Naive thymus-derived CD4-positive, alpha-beta T cell (primary cell): Measurements from ENCODE around the gene RHBDD1. TPM values are rescaled to one million over a fixed set of nuclear protein-coding genes. Genes with fewer than 3 reads are reported as not detected.

Experiments used
- ATAC-seq: fragments of 150-1000 bp; cut with Tn5 transposase; 2 replicates; pipeline ENCODE4 v1.10.0; 2021; ENCODE audit warnings: mild to moderate bottlenecking, moderate library complexity
- CTCF ChIA-PET: fragments of 350-600 bp; sonication (Branson Sonifier 250); formaldehyde crosslinking; loops from one replicate; lab custom pipeline; 2021; ENCODE audit warnings: antibody characterized with exemption; lab: Charles Lee
- POLR2A ChIA-PET: fragments of 350-600 bp; sonication (Branson Sonifier 250); formaldehyde crosslinking; loops from one replicate; lab custom pipeline; 2021; ENCODE audit warnings: antibody characterized with exemption, inconsistent platforms; lab: Charles Lee
- DNase-seq, 9 donors: peaks; one replicate each; pipeline versions ENCODE4 v3.0.0 to v3.0.0-alpha.2; 2020 to 2022; ENCODE audit warnings: mixed read lengths in 1 of 9
- H3K27ac ChIP-seq: one replicate; pipeline ENCODE4 v1.7.0; 2013; ENCODE audit warnings: mild to moderate bottlenecking, low read depth, low read length, moderate library complexity
- H3K27me3 ChIP-seq, 2 donors: one replicate each; pipeline ENCODE4 v1.7.0; 2013; ENCODE audit warnings: low read length in 2 of 2, mild to moderate bottlenecking in 2 of 2, moderate library complexity in 2 of 2; ENCODE audit not compliant: control insufficient read depth in 2 of 2, insufficient read depth in 2 of 2
- H3K36me3 ChIP-seq, 3 experiments: 1 replicate in 2 of 3; 2 replicates in 1 of 3; pipeline ENCODE4 v1.7.0; 2013; ENCODE audit warnings: low read length in 3 of 3, mild to moderate bottlenecking in 3 of 3, moderate library complexity in 1 of 3; ENCODE audit not compliant: insufficient read depth in 3 of 3, control insufficient read depth in 2 of 3
- H3K4me1 ChIP-seq, 2 donors: one replicate each; pipeline ENCODE4 v1.7.0; 2013; ENCODE audit warnings: low read length in 2 of 2, mild to moderate bottlenecking in 2 of 2, moderate library complexity in 1 of 2; ENCODE audit not compliant: control insufficient read depth in 2 of 2, insufficient read depth in 2 of 2
- H3K4me3 ChIP-seq: 2 replicates; pipeline ENCODE4 v1.7.0; 2013; ENCODE audit warnings: mild to moderate bottlenecking, low read length
- H3K9me3 ChIP-seq, 3 experiments: 1 replicate in 2 of 3; 2 replicates in 1 of 3; pipeline ENCODE4 v1.7.0; 2013; ENCODE audit warnings: low read length in 3 of 3; ENCODE audit not compliant: control insufficient read depth in 2 of 3
- H3K27ac Mint-ChIP-seq, 9 donors: one replicate each; pipeline ENCODE4 v1.8.0; 2020 to 2022; ENCODE audit warnings: mixed read lengths in 9 of 9, mild to moderate bottlenecking in 8 of 9, moderate library complexity in 5 of 9, inconsistent platforms in 2 of 9
- H3K27me3 Mint-ChIP-seq, 5 donors: one replicate each; pipeline ENCODE4 v1.8.0; 2021 to 2022; ENCODE audit warnings: mixed read lengths in 5 of 5, mild to moderate bottlenecking in 1 of 5
- H3K36me3 Mint-ChIP-seq, 5 donors: one replicate each; pipeline ENCODE4 v1.8.0; 2020 to 2022; ENCODE audit warnings: mixed read lengths in 5 of 5, mild to moderate bottlenecking in 3 of 5, inconsistent platforms in 1 of 5
- H3K4me1 Mint-ChIP-seq, 7 donors: one replicate each; pipeline ENCODE4 v1.8.0; 2020 to 2022; ENCODE audit warnings: mixed read lengths in 7 of 7, mild to moderate bottlenecking in 3 of 7, inconsistent platforms in 1 of 7
- H3K4me3 Mint-ChIP-seq, 10 donors: one replicate each; pipeline ENCODE4 v1.8.0; 2020 to 2022; ENCODE audit warnings: mild to moderate bottlenecking in 10 of 10, mixed read lengths in 10 of 10, moderate library complexity in 6 of 10, inconsistent platforms in 2 of 10
- H3K9me3 Mint-ChIP-seq, 11 donors: one replicate each; pipeline ENCODE4 v1.8.0; 2020 to 2022; ENCODE audit warnings: mixed read lengths in 11 of 11, mild to moderate bottlenecking in 4 of 11, inconsistent platforms in 1 of 11, moderate library complexity in 1 of 11
- intact Hi-C, 2 donors: fragments of 100-400 bp; cut with micrococcal nuclease; formaldehyde crosslinking; loops; one replicate each; pipeline ENCODE4 v1.15.1; 2023
- polyA plus RNA-seq, 2 donors: library from polyadenylated mRNA; unstranded; fragments of 300-500 nt; fragmentation: Illumina TruSeq; gene quantifications; one replicate each; pipeline ENCODE4 v1.2.3, GENCODE V29; 2021
- total RNA-seq, 6 experiments: library from RNA in 5 of 6; stranded (reverse) in 5 of 6; gene quantifications; 1 replicate in 5 of 6; 2 replicates in 1 of 6; pipeline ENCODE4 v1.2.3 and lab custom pipeline; 2021 to 2026

RHBDD1 gene
- total and polyA plus RNA-seq, 7 experiments from 2014 or later = 21.2 to 70.8 (median 48.3) TPM

DNA sequence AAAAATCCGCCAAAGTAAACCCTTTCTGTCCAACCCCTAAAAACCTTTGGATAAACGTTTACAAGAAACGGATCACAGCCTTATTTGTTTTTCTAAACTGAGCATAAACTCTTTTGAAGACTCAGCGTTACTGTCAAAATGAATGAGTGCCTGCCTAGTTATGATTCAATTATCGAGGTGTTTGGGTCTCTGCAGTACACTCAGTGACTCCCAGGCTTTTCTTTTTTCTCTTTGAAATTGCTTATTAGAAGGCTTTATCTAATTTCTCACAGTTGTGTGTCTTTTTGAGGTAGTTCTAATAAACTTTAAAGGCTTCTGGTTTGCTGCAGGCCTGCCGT, 663 bp downstream of the RHBDD1 start:
- H3K27me3 Mint-ChIP-seq = no peaks in the 10 kb centered on the region
- ATAC-seq (no peak), DNase-seq (no peak)
- peak overlapping the region; percentile 82 for H3K4me3 ChIP-seq
- peak overlapping the region; percentile 85 to 99 (median 97) for H3K4me3 Mint-ChIP-seq
- peaks cover 27 to 51% of the 10 kb centered on the region in 2 donors for H3K4me1 ChIP-seq
- ChIA-PET CTCF (interaction anchor here (0.7 to 1.3 kb wide), 3 partner anchors 34 to 65 kb away, joined by 4 to 8 read pairs (median 4); no protein-coding TSS in a partner anchor), POLR2A (interaction anchor here (0.5 to 4.1 kb wide), 11 partner anchors 16 to 1897 kb away, joined by 3 to 28 read pairs (median 4); partner anchors contain the start of gene IRS1)
- H3K4me1 Mint-ChIP-seq = peaks cover 24 to 72% (median 66%) of the 10 kb centered on the region in 7 donors
- peaks cover 0 to 3% (median 0%) of the 10 kb centered on the region in 11 donors for H3K9me3 Mint-ChIP-seq
- intact Hi-C loops = loop anchor here (1.0 to 10.0 kb wide), 9 partner anchors 37 to 1912 kb away; partner anchors contain the start of genes MFF (in 2 of the 2), DOCK10 (in 1 of the 2) and IRS1 (in 1 of the 2)
- no peaks in the 10 kb centered on the region for H3K27me3 ChIP-seq
- peaks cover 0 to 27% (median 0%) of the 10 kb centered on the region in 5 donors for H3K36me3 Mint-ChIP-seq
- H3K27ac Mint-ChIP-seq = peak overlapping the region; percentile 95 to 100 (median 100)
- peak overlapping the region; percentile 99 for H3K27ac ChIP-seq
- no peaks in the 10 kb centered on the region for H3K9me3 ChIP-seq
- H3K36me3 ChIP-seq = no peaks in the 10 kb centered on the region

DNA sequence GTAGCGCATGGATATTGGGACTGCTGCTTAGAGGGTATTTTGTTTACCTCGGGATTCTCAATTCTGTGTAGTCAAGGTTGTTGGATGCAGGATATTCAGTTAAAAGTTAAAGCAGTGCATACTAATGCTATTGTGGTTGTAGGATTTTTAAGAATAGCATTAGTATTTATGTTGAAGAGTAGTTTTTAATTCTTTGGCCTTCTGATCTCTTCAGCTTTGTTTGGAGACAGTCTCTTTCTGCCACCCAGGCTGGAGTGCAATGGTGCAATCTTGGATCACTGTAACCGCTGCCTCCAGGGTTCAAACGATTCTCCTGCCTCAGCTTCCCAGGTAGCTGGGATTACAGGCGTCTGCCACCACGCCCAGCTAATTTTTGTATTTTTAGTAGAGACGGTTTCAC, 1.5 kb downstream of the RHBDD1 start:
- H3K4me1 Mint-ChIP-seq = peaks cover 23 to 80% (median 71%) of the 10 kb centered on the region in 7 donors
- POLR2A ChIA-PET = interaction anchor here (1.8 to 4.1 kb wide), 2 partner anchors 15 to 47 kb away, joined by 5 to 28 read pairs; no protein-coding TSS in a partner anchor

GRCh38 chr2:226837787-226838603, 2.1 kb downstream of the RHBDD1 start:
- H3K4me1 ChIP-seq = peaks cover 27 to 51% of the 10 kb centered on the region in 2 donors
- POLR2A ChIA-PET = interaction anchor here (0.8 to 4.1 kb wide), 2 partner anchors 9 to 48 kb away, joined by 3 to 28 read pairs; no protein-coding TSS in a partner anchor
- CTCF ChIA-PET = no interaction called here

More for the DNA sequence above, 1.5 kb downstream of the RHBDD1 start:
- H3K9me3 Mint-ChIP-seq = no peaks in the 10 kb centered on the region
- no peak for DNase-seq
- peaks cover 0 to 29% (median 0%) of the 10 kb centered on the region in 5 donors for H3K36me3 Mint-ChIP-seq
- no peaks in the 10 kb centered on the region for H3K27me3 ChIP-seq
- intact Hi-C loops = loop anchor here (2.0 to 10.0 kb wide), 4 partner anchors 147 to 1913 kb away; partner anchors contain the start of gene DOCK10 (in 1 of the 2)
- H3K4me3 ChIP-seq = peak overlapping the region; percentile 82
- peak overlapping the region; percentile 99 for H3K27ac ChIP-seq
- peak overlapping the region; percentile 95 to 100 (median 100) for H3K27ac Mint-ChIP-seq
- peaks cover 27 to 51% of the 10 kb centered on the region in 2 donors for H3K4me1 ChIP-seq
- no peaks in the 10 kb centered on the region for H3K27me3 Mint-ChIP-seq
- CTCF ChIA-PET = no interaction called here
- no peak for ATAC-seq
- peak overlapping the region; percentile 81 to 99 (median 96) for H3K4me3 Mint-ChIP-seq
- no peaks in the 10 kb centered on the region for H3K36me3 ChIP-seq
- no peaks in the 10 kb centered on the region for H3K9me3 ChIP-seq

GRCh38 chr2:226838722-226839121, 2.9 kb downstream of the RHBDD1 start:
- H3K36me3 Mint-ChIP-seq = peaks cover 0 to 41% (median 7%) of the 10 kb centered on the region in 5 donors
- Histone ChIP-seq H3K9me3 (no peaks in the 10 kb centered on the region), H3K36me3 (no peaks in the 10 kb centered on the region), H3K4me1 (peaks cover 27 to 51% of the 10 kb centered on the region in 2 donors), H3K27me3 (no peaks in the 10 kb centered on the region), H3K4me3 (no peak overlapping the region), H3K27ac (peak overlapping the region; percentile 99)
- peak overlapping the region in 8 of 10 donors; percentile 17 to 97 (median 75) for H3K4me3 Mint-ChIP-seq
- H3K9me3 Mint-ChIP-seq = peaks cover 0 to 2% (median 0%) of the 10 kb centered on the region in 11 donors
- CTCF ChIA-PET = interaction anchor here (1.2 kb wide), 1 partner anchor 36 kb away, joined by 4 read pairs; no protein-coding TSS in a partner anchor
- peak overlapping the region; percentile 80 to 100 (median 97) for H3K27ac Mint-ChIP-seq
- POLR2A ChIA-PET = no interaction called here
- H3K4me1 Mint-ChIP-seq = peaks cover 30 to 87% (median 78%) of the 10 kb centered on the region in 7 donors
- intact Hi-C loops = loop anchor here (2.0 to 10.0 kb wide), 3 partner anchors 18 to 1914 kb away; partner anchors contain the start of gene DOCK10 (in 1 of the 2)
- ATAC-seq (no peak), DNase-seq (no peak)
- no peaks in the 10 kb centered on the region for H3K27me3 Mint-ChIP-seq

More at GRCh38 chr2:226837787-226838603, 2.1 kb downstream of the RHBDD1 start:
- ATAC-seq (no peak), DNase-seq (no peak)
- Mint-ChIP-seq H3K9me3 (peaks cover 0 to 2% (median 0%) of the 10 kb centered on the region in 11 donors), H3K4me1 (peaks cover 23 to 87% (median 78%) of the 10 kb centered on the region in 7 donors), H3K4me3 (peak overlapping the region; percentile 81 to 99 (median 96)), H3K27me3 (no peaks in the 10 kb centered on the region), H3K27ac (peak overlapping the region; percentile 95 to 100 (median 100)), H3K36me3 (peaks cover 0 to 36% (median 2%) of the 10 kb centered on the region in 5 donors)
- Histone ChIP-seq H3K27ac (peak overlapping the region; percentile 99), H3K27me3 (no peaks in the 10 kb centered on the region), H3K4me3 (no peak overlapping the region), H3K36me3 (no peaks in the 10 kb centered on the region), H3K9me3 (no peaks in the 10 kb centered on the region)
- intact Hi-C loops = loop anchor here (2.0 to 10.0 kb wide), 5 partner anchors 19 to 1913 kb away; partner anchors contain the start of gene DOCK10 (in 1 of the 2)

GRCh38 chr2:226839161-226839560, 3.3 kb downstream of the RHBDD1 start:
- DNase-seq = no peak
- intact Hi-C loops = loop anchor here (2.0 to 10.0 kb wide), 3 partner anchors 18 to 1914 kb away; partner anchors contain the start of gene DOCK10 (in 1 of the 2)
- Histone ChIP-seq H3K27ac (peak overlapping the region; percentile 99), H3K9me3 (no peaks in the 10 kb centered on the region), H3K4me1 (peaks cover 27 to 50% of the 10 kb centered on the region in 2 donors), H3K36me3 (no peaks in the 10 kb centered on the region), H3K4me3 (no peak overlapping the region), H3K27me3 (no peaks in the 10 kb centered on the region)
- Mint-ChIP-seq H3K9me3 (peaks cover 0 to 2% (median 0%) of the 10 kb centered on the region in 11 donors), H3K36me3 (peaks cover 0 to 43% (median 7%) of the 10 kb centered on the region in 5 donors), H3K27me3 (no peaks in the 10 kb centered on the region), H3K4me3 (peak overlapping the region in 6 of 10 donors; percentile 18 to 97 (median 75)), H3K4me1 (peaks cover 33 to 87% (median 80%) of the 10 kb centered on the region in 7 donors), H3K27ac (peak overlapping the region; percentile 80 to 100 (median 97))
- ChIA-PET POLR2A (interaction anchor here (1.3 kb wide), 1 partner anchor 39 kb away, joined by 4 read pairs; the partner anchor contains the start of gene IRS1), CTCF (interaction anchor here (1.2 kb wide), 1 partner anchor 37 kb away, joined by 4 read pairs; no protein-coding TSS in a partner anchor)
- no peak for ATAC-seq
